Endothelial cell of umbilical vein (primary cell): Measurements from ENCODE around the gene ABHD14A. TPM values are rescaled to one million over a fixed set of nuclear protein-coding genes. Genes with fewer than 3 reads are reported as not detected.

Experiments
- BruUV-seq: library from RNA; stranded (reverse); fragments of 400-500 nt; replicated peaks from 2 replicates; lab custom pipeline; 2021; lab: Mats Ljungman, UMichigan
- CTCF ChIA-PET: fragments of 300-600, 350-600 bp; sonication (Branson Sonifier 250); formaldehyde crosslinking; loops from one replicate; lab custom pipeline; 2021; ENCODE audit warnings: antibody characterized with exemption, inconsistent platforms; lab: Charles Lee
- POLR2A ChIA-PET: fragments of 300-600, 350-600 bp; sonication (Branson Sonifier 250); formaldehyde crosslinking; loops from one replicate; lab custom pipeline; 2021; ENCODE audit warnings: antibody characterized with exemption, inconsistent platforms; lab: Charles Lee
- DNase-seq: peaks from one replicate; pipeline ENCODE4 v3.0.0-alpha.2; 2011; ENCODE audit warnings: low read depth, low spot score
- FAIRE-seq: peaks from 2 replicates; lab custom pipeline; 2011; peaks lifted over from hg19 to GRCh38; lab: Jason Lieb, UNC
- H2AFZ ChIP-seq: 2 replicates; pipeline ENCODE4 v1.6.0; 2012; ENCODE audit warnings: low read depth, low read length, control low read depth, inconsistent platforms
- H3K27ac ChIP-seq: 2 replicates; pipeline ENCODE4 v1.5.1; 2011; ENCODE audit warnings: low read depth, mild to moderate bottlenecking, control low read depth, low read length, moderate library complexity; ENCODE audit not compliant: insufficient read depth
- H3K27me3 ChIP-seq, 2 experiments: 2 replicates each; pipeline versions ENCODE4 v1.6.0 to v1.6.1; 2011; ENCODE audit warnings: low read length in 2 of 2, mixed read lengths in 1 of 2; ENCODE audit not compliant: control insufficient read depth in 2 of 2, insufficient read depth in 2 of 2
- H3K36me3 ChIP-seq, 2 experiments: 2 replicates in 1 of 2; 3 replicates in 1 of 2; pipeline ENCODE4 v1.5.1; 2011; ENCODE audit warnings: low read length in 2 of 2, mild to moderate bottlenecking in 1 of 2, moderate library complexity in 1 of 2; ENCODE audit not compliant: control insufficient read depth in 2 of 2, insufficient read depth in 2 of 2; ENCODE audit errors: extremely low read depth in 1 of 2
- H3K4me1 ChIP-seq: 3 replicates; pipeline ENCODE4 v1.5.1; 2011; ENCODE audit warnings: mild to moderate bottlenecking, low read length; ENCODE audit not compliant: control insufficient read depth, insufficient read depth; ENCODE audit errors: extremely low read depth
- H3K4me2 ChIP-seq: 2 replicates; pipeline ENCODE4 v1.6.1; 2011; ENCODE audit warnings: low read length, control low read depth, mixed read lengths; ENCODE audit not compliant: insufficient read depth
- H3K4me3 ChIP-seq, 3 experiments: fragments of 200-600 bp in 1 of 3; sonication (generic), shearing (Covaris generic) in 1 of 3; replicated peaks in 1 of 3; 2 replicates each; pipeline ENCODE4 v1.5.1; 2011 to 2016; ENCODE audit warnings: control low read depth in 3 of 3, low read length in 3 of 3, mild to moderate bottlenecking in 2 of 3, inconsistent platforms in 1 of 3, low read depth in 1 of 3, moderate library complexity in 1 of 3; ENCODE audit not compliant: insufficient read depth in 1 of 3
- H3K79me2 ChIP-seq: 2 replicates; pipeline ENCODE4 v1.6.0; 2012; ENCODE audit warnings: low read length, inconsistent platforms; ENCODE audit not compliant: control insufficient read depth, insufficient read depth
- H3K9ac ChIP-seq: replicated peaks from 2 replicates; pipeline ENCODE3; 2011; ENCODE audit warnings: low read length, control low read depth; ENCODE audit not compliant: insufficient read depth; ENCODE audit errors: extremely low read depth
- H3K9me1 ChIP-seq: replicated peaks from 3 replicates; pipeline ENCODE4 v1.6.0; 2011; ENCODE audit warnings: mild to moderate bottlenecking, low read length; ENCODE audit not compliant: control insufficient read depth, insufficient read depth; ENCODE audit errors: extremely low read depth
- H3K9me3 ChIP-seq: replicated peaks from 2 replicates; pipeline ENCODE4 v1.5.1; 2012; ENCODE audit warnings: low read length, inconsistent platforms; ENCODE audit not compliant: control insufficient read depth, insufficient read depth
- H4K20me1 ChIP-seq: replicated peaks from 2 replicates; pipeline ENCODE3; 2011; ENCODE audit warnings: mild to moderate bottlenecking, low read length; ENCODE audit not compliant: control insufficient read depth, insufficient read depth; ENCODE audit errors: extremely low read depth
- EZH2 ChIP-seq: IDR thresholded peaks from 2 replicates; pipeline ENCODE4 v1.6.1; 2012; ENCODE audit warnings: borderline replicate concordance, low read depth, mild to moderate bottlenecking, moderate library complexity, low read length, inconsistent platforms; ENCODE audit not compliant: severe bottlenecking
- FOS ChIP-seq: IDR thresholded peaks from 2 replicates; pipeline ENCODE4 v1.6.1; 2011; ENCODE audit warnings: mild to moderate bottlenecking, low read length, moderate library complexity, borderline replicate concordance; ENCODE audit not compliant: insufficient read depth
- GATA2 ChIP-seq: IDR thresholded peaks from 2 replicates; pipeline ENCODE4 v1.7.0; 2011; ENCODE audit warnings: low read depth, mild to moderate bottlenecking, moderate library complexity, mixed read lengths, low read length; ENCODE audit not compliant: insufficient read length, insufficient read depth
- JUN ChIP-seq: IDR thresholded peaks from 2 replicates; pipeline ENCODE4 v1.6.1; 2011; ENCODE audit warnings: borderline replicate concordance, low read depth; ENCODE audit not compliant: insufficient read length, insufficient read depth
- MYC ChIP-seq: IDR thresholded peaks from one replicate; pipeline ENCODE4 v1.6.1; 2011; ENCODE audit warnings: mild to moderate bottlenecking, low read depth, low read length
- POLR2A ChIP-seq: IDR thresholded peaks from 2 replicates; pipeline ENCODE4 v1.6.1; 2012; ENCODE audit warnings: low read depth, mild to moderate bottlenecking, control low read depth, low read length
- POLR2AphosphoS5 ChIP-seq: IDR thresholded peaks from 2 replicates; pipeline ENCODE4 v1.6.1; 2012; ENCODE audit warnings: low read depth, mild to moderate bottlenecking, control low read depth, low read length, moderate library complexity; ENCODE audit not compliant: insufficient read depth
- dilution Hi-C: fragments of 300-500 bp; cut with MboI; formaldehyde crosslinking; loops from one replicate; pipeline ENCODE4 v1.15.0; 2019; ENCODE audit warnings: low sequenced_read_pairs; ENCODE audit not compliant: extremely low pct_ligation_motif_present
- intact Hi-C: fragments of 100-400 bp; cut with micrococcal nuclease; formaldehyde crosslinking; loops from one replicate; pipeline ENCODE4 v1.10.0; 2022
- polyA plus RNA-seq, 4 experiments: library from polyadenylated mRNA; depleted of rRNA in 3 of 4; stranded (reverse) in 3 of 4; unstranded in 1 of 4; fragments of >200 nt; gene quantifications; 2 replicates each; pipeline versions ENCODE4 v1.2.1 to v1.2.3, GENCODE V29; 2011 to 2012; ENCODE audit warnings: missing spikeins in 1 of 4
- total RNA-seq: library from RNA; stranded (reverse); gene quantifications from 2 replicates; pipeline ENCODE4 v1.2.3, GENCODE V29; 2021
- TF ChIP-seq, protein P1 (sequence below), 2 donors: IDR thresholded peaks; 1 replicate in 1 of 2; 2 replicates in 1 of 2; pipeline ENCODE4 v1.5.1; 2011; ENCODE audit warnings: low read length in 2 of 2, mild to moderate bottlenecking in 2 of 2, moderate library complexity in 2 of 2, control low read depth in 1 of 2, inconsistent platforms in 1 of 2, low read depth in 1 of 2; ENCODE audit not compliant: insufficient read depth in 1 of 2; ENCODE audit errors: extremely low read depth in 1 of 2
- TF ChIP-seq, protein P2 (sequence below): IDR thresholded peaks from 2 replicates; pipeline ENCODE4 v1.6.1; 2011; ENCODE audit not compliant: insufficient read depth, insufficient read length

Gene ABHD14A
- total and polyA plus RNA-seq, 2 donors (not counting 3 experiments of a cell fraction or from before 2014, with no cell fraction given), result 6.6 to 23.7 TPM

DNA sequence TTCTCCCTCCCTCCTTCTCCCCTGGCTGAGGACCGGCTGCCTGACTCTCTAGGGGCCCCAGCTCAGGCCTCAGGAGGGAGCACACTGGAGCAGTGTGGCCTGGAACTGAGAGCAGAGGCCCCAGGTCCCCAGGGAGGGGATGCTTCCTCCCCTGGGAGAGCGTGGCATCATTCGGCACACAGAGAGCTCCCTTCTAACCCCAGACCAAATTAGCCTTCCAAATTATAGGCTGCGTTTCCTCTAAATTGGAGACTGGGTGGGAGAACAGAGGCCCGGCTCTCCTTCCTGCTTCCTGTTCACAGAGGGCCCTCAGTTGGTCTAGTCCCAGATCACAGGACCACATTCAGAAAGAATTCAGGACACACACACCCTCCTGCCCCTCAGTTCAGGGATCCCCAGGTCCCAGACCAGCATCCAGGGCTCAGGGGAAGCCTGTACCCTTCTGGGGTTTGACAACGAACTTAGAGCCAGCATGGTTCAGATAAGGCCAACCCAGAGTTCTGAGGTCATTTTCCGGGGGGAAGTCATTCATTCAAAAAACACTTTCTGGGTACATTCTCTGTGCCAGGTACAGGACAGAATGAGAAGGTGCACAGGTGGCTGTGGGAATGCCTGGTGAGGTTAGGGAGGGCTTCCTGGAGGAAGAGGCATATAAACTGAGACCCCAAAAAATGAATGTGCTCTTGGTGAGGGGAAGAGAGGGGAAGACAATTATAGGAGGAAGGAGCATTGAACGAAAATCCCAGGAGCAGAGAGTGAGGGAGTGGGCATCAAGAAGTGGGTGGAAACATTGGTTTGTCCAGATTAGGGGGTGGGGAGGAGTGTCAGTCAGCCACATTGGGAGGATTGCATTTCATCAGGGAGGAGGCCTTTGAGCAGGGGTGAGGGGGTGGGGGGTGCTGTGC is 49.2 kb downstream of the ABHD14A start:
- no peak overlapping the region for H3K27ac ChIP-seq
- DNase-seq, result no peak
- CTCF ChIA-PET, result no interaction called here

More for the DNA sequence above, 49.2 kb downstream of the ABHD14A start:
- Histone ChIP-seq H3K9ac (no peak overlapping the region), H3K79me2 (no peaks in the 10 kb centered on the region), H3K9me3 (no peaks in the 10 kb centered on the region), H4K20me1 (no peaks in the 10 kb centered on the region), H2AFZ (peak overlapping the region; percentile 60), H3K9me1 (no peaks in the 10 kb centered on the region), H3K36me3 (no peaks in the 10 kb centered on the region), H3K4me2 (no peak overlapping the region), H3K4me3 (no peak overlapping the region), H3K4me1 (peaks cover 3% of the 10 kb centered on the region), H3K27me3 (no peaks in the 10 kb centered on the region)
- no TSS peak for BruUV-seq
- POLR2A ChIA-PET, result no interaction called here
- dilution Hi-C loops, result no loop called here
- TF ChIP-seq, protein P1, sequence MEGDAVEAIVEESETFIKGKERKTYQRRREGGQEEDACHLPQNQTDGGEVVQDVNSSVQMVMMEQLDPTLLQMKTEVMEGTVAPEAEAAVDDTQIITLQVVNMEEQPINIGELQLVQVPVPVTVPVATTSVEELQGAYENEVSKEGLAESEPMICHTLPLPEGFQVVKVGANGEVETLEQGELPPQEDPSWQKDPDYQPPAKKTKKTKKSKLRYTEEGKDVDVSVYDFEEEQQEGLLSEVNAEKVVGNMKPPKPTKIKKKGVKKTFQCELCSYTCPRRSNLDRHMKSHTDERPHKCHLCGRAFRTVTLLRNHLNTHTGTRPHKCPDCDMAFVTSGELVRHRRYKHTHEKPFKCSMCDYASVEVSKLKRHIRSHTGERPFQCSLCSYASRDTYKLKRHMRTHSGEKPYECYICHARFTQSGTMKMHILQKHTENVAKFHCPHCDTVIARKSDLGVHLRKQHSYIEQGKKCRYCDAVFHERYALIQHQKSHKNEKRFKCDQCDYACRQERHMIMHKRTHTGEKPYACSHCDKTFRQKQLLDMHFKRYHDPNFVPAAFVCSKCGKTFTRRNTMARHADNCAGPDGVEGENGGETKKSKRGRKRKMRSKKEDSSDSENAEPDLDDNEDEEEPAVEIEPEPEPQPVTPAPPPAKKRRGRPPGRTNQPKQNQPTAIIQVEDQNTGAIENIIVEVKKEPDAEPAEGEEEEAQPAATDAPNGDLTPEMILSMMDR (IDR thresholded peaks at IDR 0.05; ENCODE audit: extremely low read depth in 1 of 2, insufficient read depth in 1 of 2, low read depth in 1 of 2, low read length in 2 of 2), result no peak
- TF ChIP-seq POLR2A (no peak), JUN (no peak), EZH2 (no peak), FOS (no peak), GATA2 (no peak), POLR2AphosphoS5 (no peak), MYC (no peak)
- TF ChIP-seq, protein P2, sequence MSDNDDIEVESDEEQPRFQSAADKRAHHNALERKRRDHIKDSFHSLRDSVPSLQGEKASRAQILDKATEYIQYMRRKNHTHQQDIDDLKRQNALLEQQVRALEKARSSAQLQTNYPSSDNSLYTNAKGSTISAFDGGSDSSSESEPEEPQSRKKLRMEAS, result no peak
- intact Hi-C loops, result no loop called here
- FAIRE-seq, result no peak
